Tibial artery (tissue), 4 donors: ENCODE data around the gene FARP1.

Source experiments
- DNase-seq, 2 donors: peaks; one replicate each; pipeline ENCODE4 v3.0.0-alpha.2; 2019
- H3K27ac ChIP-seq, 2 donors: fragments of 200-600 bp; sonication (generic) in 1 of 2; 1 replicate in 1 of 2; 2 replicates in 1 of 2; pipeline ENCODE4 v1.5.1; 2018 to 2019; ENCODE audit warnings: mild to moderate bottlenecking in 1 of 2
- H3K27me3 ChIP-seq, 2 donors: fragments of 200-600 bp; sonication (generic) in 1 of 2; one replicate each; pipeline versions ENCODE4 v1.5.1 to v1.6.0; 2016 to 2019
- H3K36me3 ChIP-seq, 3 donors: fragments of 200-600 bp; sonication (generic) in 2 of 3; one replicate each; pipeline ENCODE4 v1.5.1; 2016 to 2019; ENCODE audit warnings: mild to moderate bottlenecking in 2 of 3
- H3K4me1 ChIP-seq, 4 donors: fragments of 200-600 bp; sonication (generic) in 2 of 4; 1 replicate in 3 of 4; 2 replicates in 1 of 4; pipeline ENCODE4 v1.5.1; 2016 to 2019
- H3K4me3 ChIP-seq, 2 donors: fragments of 200-600 bp; sonication (generic) in 1 of 2; 1 replicate in 1 of 2; 2 replicates in 1 of 2; pipeline ENCODE4 v1.5.1; 2018 to 2019; ENCODE audit warnings: mild to moderate bottlenecking in 2 of 2
- H3K9me3 ChIP-seq, 3 donors: fragments of 200-600 bp; sonication (generic) in 1 of 3; one replicate each; pipeline ENCODE4 v1.5.1; 2016 to 2019
- intact Hi-C: fragments of 100-400 bp; cut with DNase I; formaldehyde crosslinking; loops from one replicate; pipeline ENCODE4 v1.15.0; 2023; ENCODE audit warnings: low total_unique reads
- TF ChIP-seq, protein P1 (sequence below), 2 experiments: fragments of 200-600 bp in 1 of 2; fragments of 450-650 bp in 1 of 2; IDR thresholded peaks; one replicate each; pipeline ENCODE4 v1.5.1; 2017 to 2019; ENCODE audit warnings: antibody characterized with exemption in 2 of 2, mild to moderate bottlenecking in 1 of 2, moderate library complexity in 1 of 2

The FARP1 gene

GRCh38 chr13:98328511-98328910, 185.6 kb downstream of the FARP1 start:
- no peaks in the 10 kb centered on the region for H3K36me3 ChIP-seq
- H3K27me3 ChIP-seq = no peaks in the 10 kb centered on the region
- intact Hi-C loops = no loop called here
- H3K4me3 ChIP-seq = no peak overlapping the region
- no peaks in the 10 kb centered on the region for H3K9me3 ChIP-seq
- peaks cover 0 to 6% (median 0%) of the 10 kb centered on the region in 4 donors for H3K4me1 ChIP-seq
- TF ChIP-seq, protein P1, sequence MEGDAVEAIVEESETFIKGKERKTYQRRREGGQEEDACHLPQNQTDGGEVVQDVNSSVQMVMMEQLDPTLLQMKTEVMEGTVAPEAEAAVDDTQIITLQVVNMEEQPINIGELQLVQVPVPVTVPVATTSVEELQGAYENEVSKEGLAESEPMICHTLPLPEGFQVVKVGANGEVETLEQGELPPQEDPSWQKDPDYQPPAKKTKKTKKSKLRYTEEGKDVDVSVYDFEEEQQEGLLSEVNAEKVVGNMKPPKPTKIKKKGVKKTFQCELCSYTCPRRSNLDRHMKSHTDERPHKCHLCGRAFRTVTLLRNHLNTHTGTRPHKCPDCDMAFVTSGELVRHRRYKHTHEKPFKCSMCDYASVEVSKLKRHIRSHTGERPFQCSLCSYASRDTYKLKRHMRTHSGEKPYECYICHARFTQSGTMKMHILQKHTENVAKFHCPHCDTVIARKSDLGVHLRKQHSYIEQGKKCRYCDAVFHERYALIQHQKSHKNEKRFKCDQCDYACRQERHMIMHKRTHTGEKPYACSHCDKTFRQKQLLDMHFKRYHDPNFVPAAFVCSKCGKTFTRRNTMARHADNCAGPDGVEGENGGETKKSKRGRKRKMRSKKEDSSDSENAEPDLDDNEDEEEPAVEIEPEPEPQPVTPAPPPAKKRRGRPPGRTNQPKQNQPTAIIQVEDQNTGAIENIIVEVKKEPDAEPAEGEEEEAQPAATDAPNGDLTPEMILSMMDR (IDR thresholded peaks at IDR 0.05) = no peak
- no peak for DNase-seq
- H3K27ac ChIP-seq = no peak overlapping the region

DNA sequence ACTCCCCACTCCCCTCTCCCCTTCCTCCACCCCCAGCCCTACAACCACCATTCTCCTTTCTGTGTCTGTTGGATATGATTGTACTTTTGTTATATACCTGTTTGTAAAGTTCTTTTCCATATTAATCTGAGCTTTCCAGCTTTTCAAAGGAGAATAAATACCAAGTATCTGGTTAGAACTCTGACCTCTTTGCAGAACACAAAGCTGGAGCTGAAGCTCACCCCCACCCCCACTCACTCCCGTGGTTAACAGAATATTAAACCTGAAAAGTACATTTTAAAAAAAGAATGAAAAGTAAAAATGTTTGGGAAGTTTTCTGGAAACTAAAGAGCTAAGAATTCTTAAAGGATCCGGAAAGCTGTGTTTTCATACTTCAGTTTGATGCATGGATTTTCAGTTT, 189.3 kb downstream of the FARP1 start:
- DNase-seq = no peak
- no peak overlapping the region for H3K27ac ChIP-seq
- H3K27me3 ChIP-seq = no peaks in the 10 kb centered on the region
- H3K4me1 ChIP-seq = peaks cover 0 to 6% (median 0%) of the 10 kb centered on the region in 4 donors
- intact Hi-C loops = no loop called here
- no peaks in the 10 kb centered on the region for H3K36me3 ChIP-seq
- no peak overlapping the region for H3K4me3 ChIP-seq
- H3K9me3 ChIP-seq = no peaks in the 10 kb centered on the region
- TF ChIP-seq, protein P1 (IDR thresholded peaks at IDR 0.05) = no peak

DNA sequence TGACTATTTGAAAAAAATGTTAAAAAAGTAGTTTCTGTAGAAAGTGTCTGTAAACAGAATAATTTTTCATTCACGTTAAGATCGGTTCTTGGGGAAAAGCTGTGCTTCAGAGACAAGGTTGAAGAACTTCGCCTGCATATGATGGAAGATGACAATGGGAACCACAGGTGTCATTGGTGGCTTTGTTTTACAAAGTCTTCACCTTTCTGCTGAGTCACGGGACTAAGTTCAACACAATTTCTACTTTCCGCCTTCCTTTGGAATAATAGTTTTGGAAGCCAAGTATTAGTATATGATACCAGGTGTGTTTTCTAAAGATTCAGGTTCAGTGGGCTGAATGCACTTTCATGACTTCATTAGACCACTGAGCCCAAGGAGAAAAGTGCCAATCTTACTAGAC, 189.8 kb downstream of the FARP1 start:
- Histone ChIP-seq H3K36me3 (no peaks in the 10 kb centered on the region), H3K4me3 (no peak overlapping the region), H3K4me1 (peaks cover 0 to 2% (median 0%) of the 10 kb centered on the region in 4 donors), H3K27me3 (no peaks in the 10 kb centered on the region), H3K27ac (no peak overlapping the region), H3K9me3 (no peaks in the 10 kb centered on the region)
- no peak for DNase-seq
- intact Hi-C loops = no loop called here
- TF ChIP-seq, protein P1 (IDR thresholded peaks at IDR 0.05) = no peak

DNA sequence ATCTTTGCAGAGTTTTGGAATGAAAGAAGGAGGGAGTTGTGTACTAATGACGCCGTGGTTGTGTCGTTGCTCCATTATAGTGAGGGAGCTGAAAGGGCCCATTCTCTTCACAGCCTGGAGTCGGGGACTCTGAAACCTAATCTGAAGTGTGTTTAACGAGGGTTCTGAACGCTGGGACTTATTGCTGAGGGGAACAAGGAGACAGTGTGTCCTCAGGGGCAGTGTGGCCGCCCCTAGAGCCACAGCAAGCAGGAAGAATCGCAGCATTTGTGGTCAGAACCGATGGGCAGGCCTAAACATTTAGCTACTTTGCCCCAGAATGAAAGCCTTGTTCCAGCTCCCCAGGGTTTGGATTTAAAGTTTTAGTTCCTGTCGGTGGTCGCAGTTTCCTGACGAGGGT, 190.6 kb downstream of the FARP1 start:
- Histone ChIP-seq H3K27ac (no peak overlapping the region), H3K4me3 (no peak overlapping the region), H3K9me3 (no peaks in the 10 kb centered on the region), H3K4me1 (no peaks in the 10 kb centered on the region), H3K27me3 (no peaks in the 10 kb centered on the region), H3K36me3 (no peaks in the 10 kb centered on the region)
- intact Hi-C loops = no loop called here
- DNase-seq = no peak
- TF ChIP-seq, protein P1 (IDR thresholded peaks at IDR 0.05) = no peak

DNA sequence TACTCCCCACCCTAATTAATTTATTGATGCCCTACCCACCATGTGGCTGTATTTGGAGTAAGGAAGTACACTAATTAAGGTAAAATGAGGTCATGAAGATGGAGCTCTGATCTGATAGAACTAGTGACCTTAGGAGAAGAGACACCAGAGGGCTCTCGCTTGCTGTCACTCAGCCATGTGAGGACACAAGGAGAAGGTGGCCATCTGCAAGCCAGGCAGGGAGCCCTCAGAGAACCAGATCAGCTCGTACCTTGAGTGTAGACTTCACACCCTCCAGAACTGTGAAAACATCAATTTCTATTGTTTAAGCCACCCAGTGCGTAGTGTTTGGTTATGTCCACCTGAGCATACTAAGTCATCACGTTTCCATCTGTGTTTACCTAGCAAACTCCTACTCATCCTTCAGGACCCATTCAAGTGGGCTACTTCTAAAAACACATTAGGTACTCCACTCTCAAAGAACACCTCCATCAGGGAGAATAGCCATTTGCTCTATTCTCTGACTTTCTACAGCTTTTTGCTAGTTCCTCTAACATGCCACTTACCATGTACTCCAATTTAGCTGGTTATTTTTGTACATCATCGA, 191.8 kb downstream of the FARP1 start:
- DNase-seq = no peak
- no peaks in the 10 kb centered on the region for H3K36me3 ChIP-seq
- TF ChIP-seq, protein P1 (IDR thresholded peaks at IDR 0.05) = no peak
- H3K9me3 ChIP-seq = no peaks in the 10 kb centered on the region
- H3K27ac ChIP-seq = no peak overlapping the region
- H3K4me1 ChIP-seq = no peaks in the 10 kb centered on the region
- no peaks in the 10 kb centered on the region for H3K27me3 ChIP-seq
- intact Hi-C loops = no loop called here
- no peak overlapping the region for H3K4me3 ChIP-seq

- H3K27me3 ChIP-seq = no peaks in the 10 kb centered on the region
- no peaks in the 10 kb centered on the region for H3K36me3 ChIP-seq
- H3K4me3 ChIP-seq = no peak overlapping the region
- H3K4me1 ChIP-seq = no peaks in the 10 kb centered on the region
- no peak for DNase-seq
- intact Hi-C loops = no loop called here
- H3K9me3 ChIP-seq = no peaks in the 10 kb centered on the region
- H3K27ac ChIP-seq = no peak overlapping the region
- TF ChIP-seq, protein P1 (IDR thresholded peaks at IDR 0.05) = no peak
These were observed 192.8 kb downstream of the FARP1 start for GRCh38 chr13:98335721-98336120.
